HUES6 (cell line): ENCODE measurements around the gene PTPRCAP.
A peak's percentile ranks its signal among the peaks of the same experiment; 100 is the strongest.

Experiments used
- H3K27ac ChIP-seq: 2 replicates; pipeline ENCODE4 v1.7.0; 2013; ENCODE audit warnings: low read depth, mild to moderate bottlenecking, low read length, inconsistent platforms
- H3K27me3 ChIP-seq: 2 replicates; pipeline ENCODE4 v1.6.1; 2013; ENCODE audit warnings: low read length; ENCODE audit not compliant: control insufficient read depth, insufficient read depth
- H3K36me3 ChIP-seq: 2 replicates; pipeline ENCODE4 v1.6.1; 2013; ENCODE audit warnings: low read length; ENCODE audit not compliant: control insufficient read depth, insufficient read depth
- H3K4me1 ChIP-seq: 2 replicates; pipeline ENCODE4 v1.6.1; 2013; ENCODE audit warnings: low read length; ENCODE audit not compliant: control insufficient read depth, insufficient read depth
- H3K4me3 ChIP-seq: 2 replicates; pipeline ENCODE4 v1.5.1; 2013; ENCODE audit warnings: low read depth, low read length
- H3K9ac ChIP-seq: one replicate; pipeline ENCODE4 v1.6.1; 2013; ENCODE audit warnings: mild to moderate bottlenecking, low read length
- H3K9me3 ChIP-seq: 2 replicates; pipeline ENCODE4 v1.6.1; 2013; ENCODE audit warnings: low read depth, low read length; ENCODE audit not compliant: control insufficient read depth, insufficient read depth

PTPRCAP gene

GRCh38 chr11:67464411-67465188 lies 27.1 kb upstream of the PTPRCAP start:
- Histone ChIP-seq H3K36me3 (no peaks in the 10 kb centered on the region), H3K27ac (peak overlapping the region; percentile 69), H3K4me1 (peaks cover 19% of the 10 kb centered on the region), H3K9ac (peak overlapping the region; percentile 75), H3K4me3 (peak overlapping the region; percentile 78), H3K27me3 (no peaks in the 10 kb centered on the region), H3K9me3 (no peaks in the 10 kb centered on the region)

GRCh38 chr11:67463680-67464410 lies 26.4 kb upstream of the PTPRCAP start:
- Histone ChIP-seq H3K27ac (peak overlapping the region; percentile 34; the same call in 1 of the 2 replicates), H3K27me3 (no peaks in the 10 kb centered on the region), H3K4me3 (peak overlapping the region; percentile 44), H3K9me3 (no peaks in the 10 kb centered on the region), H3K9ac (peak overlapping the region; percentile 57), H3K36me3 (no peaks in the 10 kb centered on the region), H3K4me1 (peaks cover 19% of the 10 kb centered on the region)

GRCh38 chr11:67463186-67463585 lies 25.7 kb upstream of the PTPRCAP start:
- Histone ChIP-seq H3K36me3 (no peaks in the 10 kb centered on the region), H3K9ac (no peak overlapping the region), H3K4me1 (peaks cover 17% of the 10 kb centered on the region), H3K27ac (no peak overlapping the region), H3K4me3 (no peak overlapping the region), H3K27me3 (no peaks in the 10 kb centered on the region), H3K9me3 (no peaks in the 10 kb centered on the region)

- no peaks in the 10 kb centered on the region for H3K4me1 ChIP-seq
- no peaks in the 10 kb centered on the region for H3K36me3 ChIP-seq
- H3K9ac ChIP-seq = no peak overlapping the region
- H3K4me3 ChIP-seq = no peak overlapping the region
- H3K27me3 ChIP-seq = no peaks in the 10 kb centered on the region; the same call in 1 of the 2 replicates
- H3K27ac ChIP-seq = no peak overlapping the region
- H3K9me3 ChIP-seq = no peaks in the 10 kb centered on the region
Measured at GRCh38 chr11:67458266-67458665, 20.8 kb upstream of the PTPRCAP start.

- no peaks in the 10 kb centered on the region for H3K9me3 ChIP-seq
- no peak overlapping the region for H3K27ac ChIP-seq
- no peaks in the 10 kb centered on the region for H3K4me1 ChIP-seq
- H3K4me3 ChIP-seq = no peak overlapping the region
- H3K27me3 ChIP-seq = no peaks in the 10 kb centered on the region; the same call in 1 of the 2 replicates
- H3K9ac ChIP-seq = no peak overlapping the region
- H3K36me3 ChIP-seq = no peaks in the 10 kb centered on the region
Measured at GRCh38 chr11:67457453-67457852, 20.0 kb upstream of the PTPRCAP start.

GRCh38 chr11:67456068-67456705 lies 18.7 kb upstream of the PTPRCAP start:
- Histone ChIP-seq H3K4me3 (no peak overlapping the region), H3K27ac (no peak overlapping the region), H3K9ac (no peak overlapping the region), H3K9me3 (no peaks in the 10 kb centered on the region), H3K36me3 (no peaks in the 10 kb centered on the region), H3K27me3 (no peaks in the 10 kb centered on the region; the same call in 1 of the 2 replicates), H3K4me1 (no peaks in the 10 kb centered on the region)

- H3K9ac ChIP-seq = no peak within 1 kb of the TSS
- H3K27ac ChIP-seq = no peak within 1 kb of the TSS
- H3K4me1 ChIP-seq = no peaks in the 10 kb centered on the region
- H3K4me3 ChIP-seq = no peak within 1 kb of the TSS
- H3K9me3 ChIP-seq = no peaks in the 10 kb centered on the region
- no peaks in the 10 kb centered on the region for H3K36me3 ChIP-seq
- H3K27me3 ChIP-seq = no peaks in the 10 kb centered on the region; the same call in 1 of the 2 replicates
Measured at GRCh38 chr11:67455054-67455453, 17.6 kb upstream of the PTPRCAP start, which contains the start of gene CABP4. Gene CABP4, plus strand, starts transcription at chr11:67455354. Its CDS starts 70 bp downstream, at chr11:67455424.

GRCh38 chr11:67453816-67454732 lies 16.6 kb upstream of the PTPRCAP start:
- H3K4me1 ChIP-seq = no peaks in the 10 kb centered on the region
- no peak overlapping the region for H3K9ac ChIP-seq
- no peaks in the 10 kb centered on the region for H3K36me3 ChIP-seq
- H3K27ac ChIP-seq = no peak overlapping the region
- no peaks in the 10 kb centered on the region; the same call in 1 of the 2 replicates for H3K27me3 ChIP-seq
- no peak overlapping the region for H3K4me3 ChIP-seq
- no peaks in the 10 kb centered on the region for H3K9me3 ChIP-seq

GRCh38 chr11:67452141-67452952 lies 14.9 kb upstream of the PTPRCAP start, which contains the start of gene GPR152:
Gene GPR152, minus strand, starts transcription at chr11:67452729. Its CDS starts 5 bp downstream, at chr11:67452724.
- Histone ChIP-seq H3K27ac (no peak within 1 kb of the TSS), H3K4me3 (no peak within 1 kb of the TSS)

GRCh38 chr11:67451658-67451976 lies 14.1 kb upstream of the PTPRCAP start:
- Histone ChIP-seq H3K4me3 (no peak overlapping the region), H3K4me1 (no peaks in the 10 kb centered on the region), H3K27me3 (no peaks in the 10 kb centered on the region; the same call in 1 of the 2 replicates), H3K9me3 (no peaks in the 10 kb centered on the region), H3K27ac (no peak overlapping the region), H3K36me3 (no peaks in the 10 kb centered on the region), H3K9ac (no peak overlapping the region)

More at GRCh38 chr11:67452141-67452952, 14.9 kb upstream of the PTPRCAP start, which contains the start of gene GPR152:
- Histone ChIP-seq H3K36me3 (no peaks in the 10 kb centered on the region), H3K27me3 (no peaks in the 10 kb centered on the region; the same call in 1 of the 2 replicates), H3K9me3 (no peaks in the 10 kb centered on the region), H3K4me1 (no peaks in the 10 kb centered on the region), H3K9ac (no peak within 1 kb of the TSS)
